Esophagus squamous epithelium (tissue), 4 donors: ENCODE measurements around the gene PLPP7.

Experiments
- POLR2A ChIP-seq, 4 donors: fragments of 450-650 bp; IDR thresholded peaks; one replicate each; pipeline ENCODE4 v1.6.1; 2017; ENCODE audit warnings: antibody characterized with exemption in 4 of 4, mild to moderate bottlenecking in 4 of 4, moderate library complexity in 3 of 4
- TF ChIP-seq, protein P1 (sequence below), 6 experiments: fragments of 450-650 bp in 4 of 6; fragments of 200-600 bp in 2 of 6; sonication (generic) in 2 of 6; IDR thresholded peaks; one replicate each; pipeline ENCODE4 v1.5.1; 2016 to 2019; ENCODE audit warnings: antibody characterized with exemption in 6 of 6, mild to moderate bottlenecking in 4 of 6, moderate library complexity in 4 of 6

DNA sequence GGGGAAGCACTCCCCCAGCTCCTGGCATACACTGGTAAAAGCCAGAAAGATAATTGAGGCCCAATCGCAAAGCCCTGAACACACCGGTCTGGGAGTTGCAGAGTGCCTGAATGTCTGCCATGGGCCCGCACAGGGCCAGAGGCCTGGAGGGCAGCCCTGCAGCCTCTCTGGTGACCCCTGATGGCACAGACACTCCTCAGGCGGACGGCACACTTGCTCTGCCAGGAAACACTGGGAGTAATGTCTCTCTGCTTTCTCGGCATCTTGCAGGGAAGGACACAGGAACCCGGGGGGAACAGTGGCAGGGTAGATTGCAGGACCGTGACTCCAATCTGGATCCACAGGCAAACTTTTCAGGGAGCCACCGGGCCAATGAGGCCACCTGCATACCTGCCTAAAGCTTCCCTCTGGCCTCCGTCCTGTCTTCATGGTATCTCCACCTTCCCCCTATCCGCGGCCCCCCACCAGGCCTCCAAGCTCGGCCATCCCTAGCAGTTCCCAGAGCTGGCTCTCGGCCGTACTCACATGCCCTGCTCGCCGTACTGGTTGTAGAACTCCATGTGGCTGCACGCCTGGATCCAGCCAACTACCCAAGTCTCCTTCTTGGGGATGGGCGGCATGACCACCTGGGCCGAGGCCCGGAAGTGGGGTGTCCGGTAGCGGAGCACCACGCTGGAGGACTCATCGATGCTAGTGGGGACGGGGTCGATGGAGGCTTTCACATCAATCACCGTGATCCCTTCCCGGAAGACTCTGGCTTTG, 14.0 kb upstream of the PLPP7 start:
- TF ChIP-seq, protein P1, sequence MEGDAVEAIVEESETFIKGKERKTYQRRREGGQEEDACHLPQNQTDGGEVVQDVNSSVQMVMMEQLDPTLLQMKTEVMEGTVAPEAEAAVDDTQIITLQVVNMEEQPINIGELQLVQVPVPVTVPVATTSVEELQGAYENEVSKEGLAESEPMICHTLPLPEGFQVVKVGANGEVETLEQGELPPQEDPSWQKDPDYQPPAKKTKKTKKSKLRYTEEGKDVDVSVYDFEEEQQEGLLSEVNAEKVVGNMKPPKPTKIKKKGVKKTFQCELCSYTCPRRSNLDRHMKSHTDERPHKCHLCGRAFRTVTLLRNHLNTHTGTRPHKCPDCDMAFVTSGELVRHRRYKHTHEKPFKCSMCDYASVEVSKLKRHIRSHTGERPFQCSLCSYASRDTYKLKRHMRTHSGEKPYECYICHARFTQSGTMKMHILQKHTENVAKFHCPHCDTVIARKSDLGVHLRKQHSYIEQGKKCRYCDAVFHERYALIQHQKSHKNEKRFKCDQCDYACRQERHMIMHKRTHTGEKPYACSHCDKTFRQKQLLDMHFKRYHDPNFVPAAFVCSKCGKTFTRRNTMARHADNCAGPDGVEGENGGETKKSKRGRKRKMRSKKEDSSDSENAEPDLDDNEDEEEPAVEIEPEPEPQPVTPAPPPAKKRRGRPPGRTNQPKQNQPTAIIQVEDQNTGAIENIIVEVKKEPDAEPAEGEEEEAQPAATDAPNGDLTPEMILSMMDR (IDR thresholded peaks at IDR 0.05): no peak
- TF ChIP-seq POLR2A (IDR thresholded peaks at IDR 0.05): no peak
